ENCODE measurements around the gene COL17A1. TPM values are rescaled to one million over a fixed set of nuclear protein-coding genes. Genes with fewer than 3 reads are reported as not detected.
A peak's percentile ranks its signal among the peaks of the same experiment; 100 is the strongest.

The COL17A1 gene
- polyA plus RNA-seq, 4 donors: 0.49 to 0.65 (median 0.57) TPM

DNA sequence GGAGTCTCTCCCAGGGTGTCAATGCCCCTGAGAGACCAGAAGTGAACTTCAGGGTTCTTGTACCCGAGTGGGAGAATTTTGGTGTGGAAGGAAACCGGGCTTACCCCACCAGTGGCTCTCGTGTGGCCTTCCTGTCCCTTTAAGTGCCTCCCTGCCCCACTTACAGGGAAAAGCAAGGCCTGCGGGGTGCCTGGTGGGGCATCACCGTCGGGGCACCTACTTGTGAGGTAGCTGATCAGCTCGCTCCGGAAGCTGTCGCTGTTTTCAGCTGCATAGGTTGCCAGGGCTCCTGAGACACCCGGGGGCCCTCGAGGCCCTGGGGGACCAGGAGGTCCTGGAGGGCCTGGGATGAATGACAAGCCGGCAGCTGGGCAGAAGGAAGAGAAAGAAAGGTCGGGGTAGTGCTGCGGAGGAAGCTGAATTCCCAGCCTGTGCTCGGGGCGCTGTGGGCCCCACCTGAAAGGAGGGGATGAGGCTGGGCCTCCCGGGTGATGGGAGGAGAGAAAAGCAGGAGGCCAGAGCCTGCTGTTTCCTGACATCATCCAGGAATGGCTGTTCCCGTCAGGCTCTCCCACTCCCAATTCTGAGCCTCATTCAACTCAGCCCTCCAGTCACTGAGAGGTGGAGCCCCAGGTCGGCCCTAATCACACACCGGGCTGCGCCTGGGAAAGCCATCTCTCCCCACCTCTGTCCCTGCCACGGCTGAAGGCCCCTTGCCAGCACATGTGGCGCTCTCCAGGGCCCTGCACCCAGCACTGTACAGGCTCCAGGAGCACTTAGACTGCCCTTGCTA, 51.1 kb downstream of the COL17A1 start:
- DNase-seq (ENCODE audit: low read depth in 4 of 4, low spot score in 3 of 4): no peak

DNA sequence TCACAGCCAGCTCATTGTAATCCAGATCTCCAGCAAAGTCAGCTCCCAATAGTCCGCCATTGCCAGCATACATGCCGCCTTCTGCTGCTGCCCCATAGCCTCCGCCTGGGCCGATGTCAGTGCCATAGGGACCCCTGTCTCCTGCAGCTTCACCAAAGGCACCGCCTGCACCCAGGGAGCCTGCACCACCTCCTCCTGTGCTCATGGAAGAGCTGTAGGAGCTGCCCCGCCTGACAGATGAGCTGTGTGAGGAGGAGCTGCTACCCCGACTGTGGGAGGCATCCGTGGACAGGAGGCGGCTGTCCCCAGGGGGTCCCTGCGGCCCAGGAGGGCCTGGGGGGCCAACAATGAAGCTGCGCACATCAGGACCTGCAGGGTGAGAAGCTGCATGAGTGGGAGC, 51.7 kb downstream of the COL17A1 start:
- DNase-seq (ENCODE audit: low read depth in 4 of 4, low spot score in 3 of 4): no peak

DNA sequence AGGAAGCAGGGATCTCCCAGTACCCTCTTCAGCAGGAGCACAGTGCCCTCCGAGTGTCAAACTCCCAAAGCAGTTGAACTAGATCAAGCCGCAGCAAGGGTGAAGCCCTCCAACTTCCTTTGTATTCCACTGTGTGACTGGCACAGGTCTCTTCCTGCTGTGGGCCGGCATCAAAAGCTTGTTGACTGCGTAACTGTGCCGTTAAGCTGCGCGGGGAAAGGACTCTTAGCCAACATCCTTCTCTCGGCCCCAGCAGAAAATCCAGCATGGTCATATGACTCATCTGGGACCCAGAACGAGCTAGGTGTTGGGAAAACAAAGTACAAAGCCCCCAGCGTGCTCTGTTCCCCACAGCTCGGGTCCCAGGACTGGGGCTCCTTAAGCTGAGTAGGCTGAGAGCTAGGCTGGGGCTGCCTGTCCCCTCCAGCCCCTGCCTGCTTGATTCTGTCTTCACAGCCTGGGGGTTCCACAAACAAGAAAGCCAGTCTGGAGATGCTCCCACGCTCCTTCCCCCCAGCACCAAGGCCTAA, 52.2 kb downstream of the COL17A1 start:
- DNase-seq (ENCODE audit: low read depth in 4 of 4, low spot score in 3 of 4): no peak

DNA sequence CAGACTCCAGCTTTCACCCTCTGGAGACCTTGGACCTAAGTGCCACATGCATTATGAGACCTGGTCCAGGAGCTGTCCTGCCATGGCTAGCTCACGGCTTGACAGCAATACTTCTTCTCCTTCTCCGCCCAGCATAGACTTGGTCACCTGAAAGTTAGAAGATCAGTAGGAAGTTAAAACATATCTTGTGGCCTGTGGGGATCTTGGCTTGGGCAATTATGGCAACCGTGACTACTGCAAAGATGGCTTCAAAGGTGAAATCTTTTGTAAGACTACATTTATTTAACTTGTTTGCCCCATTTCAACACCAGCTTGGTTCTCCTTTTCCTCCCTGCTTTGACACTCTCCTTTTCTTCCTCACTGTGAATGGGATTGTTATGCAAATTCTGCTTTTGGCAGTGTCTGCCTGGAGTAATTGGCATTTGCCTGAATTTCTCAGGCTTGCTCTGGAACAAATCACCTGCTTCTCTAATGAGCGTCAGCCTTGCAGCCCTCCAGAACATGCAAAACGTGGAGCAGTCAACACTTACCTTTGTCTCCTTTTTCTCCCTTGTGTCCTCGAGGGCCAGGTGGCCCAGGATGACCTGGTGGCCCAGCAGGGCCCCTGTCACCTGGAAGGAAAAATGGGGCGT, 53.4 kb downstream of the COL17A1 start:
- DNase-seq (ENCODE audit: low read depth in 4 of 4, low spot score in 3 of 4): no peak

DNA sequence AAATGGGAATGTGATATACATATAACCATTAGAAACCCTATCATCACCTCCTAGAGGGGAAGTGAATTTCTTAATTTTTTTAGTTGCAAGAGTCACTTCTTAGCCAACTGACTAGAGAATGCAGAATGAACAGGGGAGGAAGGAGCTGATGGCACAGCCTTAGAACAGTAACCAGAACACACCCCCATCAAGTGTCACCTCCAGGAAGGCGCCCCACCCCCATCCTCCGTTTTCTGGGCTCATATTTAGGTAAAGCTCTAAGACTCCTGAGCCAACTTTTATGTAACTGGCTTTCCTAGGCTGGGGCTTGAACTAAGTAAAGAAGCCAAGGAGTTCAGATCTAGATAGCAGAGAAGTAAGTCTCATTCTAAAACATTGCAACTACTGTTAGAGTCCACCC, 54.0 kb downstream of the COL17A1 start:
- no peak for DNase-seq (ENCODE audit: low read depth in 4 of 4, low spot score in 3 of 4)

DNA sequence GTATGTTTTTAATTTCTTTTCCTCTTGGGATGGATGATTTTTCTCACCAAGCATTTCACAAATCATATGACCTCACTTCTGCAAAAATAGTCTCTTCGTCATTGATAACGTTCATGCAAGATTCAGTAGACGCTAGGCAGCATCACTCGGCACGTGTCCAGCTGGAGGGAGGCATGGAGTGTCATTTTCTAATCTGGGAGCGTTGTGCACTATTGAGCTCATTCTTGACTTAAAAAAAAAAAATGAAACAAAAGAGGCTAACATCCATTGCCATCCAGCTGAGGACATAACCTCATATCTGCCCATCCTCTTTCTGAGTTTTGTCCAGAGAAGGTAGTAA, 56.2 kb downstream of the COL17A1 start:
- DNase-seq (ENCODE audit: low read depth in 4 of 4, low spot score in 3 of 4): no peak

DNA sequence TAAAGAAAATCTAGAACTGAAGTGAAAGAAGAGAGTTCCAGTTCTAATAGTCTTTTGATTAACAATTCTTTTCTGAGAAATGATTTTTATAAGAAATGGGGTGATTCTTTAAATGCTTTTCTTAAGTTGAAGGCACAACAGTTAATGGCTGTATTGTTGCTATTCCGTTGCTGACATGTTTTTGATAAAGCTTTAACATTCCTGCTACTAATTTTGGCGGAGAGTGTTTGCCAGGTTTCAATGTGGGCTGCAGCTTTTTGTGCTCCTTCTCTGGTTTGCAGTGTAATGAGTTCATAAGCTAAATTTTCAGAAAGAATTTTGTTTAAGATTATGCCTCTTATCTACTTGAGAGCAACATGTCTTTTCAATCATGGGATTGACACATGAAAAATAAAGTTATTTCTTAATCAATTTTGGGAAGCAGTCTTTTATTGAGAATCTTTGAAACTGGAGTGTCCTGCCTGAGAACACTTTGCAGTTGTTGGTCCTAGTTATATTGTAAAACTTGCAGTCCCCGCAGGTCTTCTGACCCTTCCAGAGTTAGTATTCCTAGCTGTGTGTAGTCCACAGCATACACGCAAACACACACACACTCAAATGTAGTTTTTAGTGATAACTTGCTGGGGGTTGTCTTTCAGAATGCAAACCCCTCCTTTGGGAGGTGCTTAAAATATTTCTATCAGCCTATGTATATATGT, 56.7 kb downstream of the COL17A1 start:
- no peak for DNase-seq (ENCODE audit: low read depth in 4 of 4, low spot score in 3 of 4)

DNA sequence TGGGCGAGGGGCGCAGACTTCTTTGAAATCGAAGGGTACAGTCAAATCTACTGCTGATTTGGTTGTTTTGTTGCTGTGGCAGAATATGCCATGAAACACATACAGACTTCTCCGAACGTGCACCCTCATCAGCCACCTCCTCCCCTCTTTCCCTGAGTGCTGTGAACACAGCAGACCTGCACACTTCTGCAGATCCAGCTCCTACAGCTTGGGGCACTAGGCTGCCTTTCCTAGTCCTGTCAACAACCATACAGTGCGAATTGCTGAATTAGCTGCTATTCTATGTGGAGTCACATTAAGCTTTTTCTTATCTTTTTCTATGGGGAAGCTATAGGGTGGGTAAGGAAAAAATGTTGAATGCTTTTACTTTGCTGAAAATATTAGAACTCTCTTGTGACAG, 57.5 kb downstream of the COL17A1 start:
- DNase-seq (ENCODE audit: low read depth in 4 of 4, low spot score in 3 of 4): peak in 1 of 4 donors; percentile 3

DNA sequence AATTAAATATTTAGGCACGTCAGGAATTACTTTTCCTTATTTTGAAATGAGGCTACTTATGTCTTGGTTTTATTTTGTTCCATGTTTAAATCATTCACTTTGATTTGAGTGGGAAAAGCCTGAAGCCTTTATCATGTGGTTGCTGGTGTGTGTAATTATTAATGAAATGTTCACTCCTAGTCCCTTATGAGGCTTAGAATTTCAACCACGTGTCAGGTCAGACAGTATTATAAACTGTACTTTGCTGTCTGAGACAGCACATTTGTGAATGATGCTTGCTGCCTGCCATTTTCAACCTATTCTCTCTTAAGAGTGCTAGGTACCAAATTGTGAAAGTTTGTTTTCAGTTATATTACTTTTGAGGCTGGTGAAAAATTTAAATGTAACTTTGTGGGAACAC, 58.9 kb downstream of the COL17A1 start:
- peak in 2 of 4 donors; percentile 19 to 20 for DNase-seq (ENCODE audit: low read depth in 4 of 4, low spot score in 3 of 4)

DNA sequence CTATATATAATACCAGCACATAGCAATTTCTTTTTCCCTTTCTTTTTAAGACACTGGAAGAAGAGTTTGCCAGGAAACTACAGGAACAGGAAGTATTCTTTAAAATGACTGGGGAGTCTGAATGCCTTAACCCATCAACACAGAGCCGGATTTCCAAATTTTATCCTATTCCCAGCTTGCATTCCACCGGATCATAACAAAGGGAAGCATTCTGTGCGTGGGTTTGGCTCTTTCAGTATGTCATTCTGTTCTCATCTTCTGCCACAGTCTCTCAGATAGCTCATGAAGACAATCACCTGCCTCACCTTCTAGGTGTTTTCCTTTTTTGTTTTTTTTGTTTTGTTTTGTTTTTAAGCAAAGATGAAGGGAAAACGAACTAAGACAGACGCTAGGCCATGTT, 60.2 kb downstream of the COL17A1 start:
- DNase-seq (ENCODE audit: low read depth in 4 of 4, low spot score in 3 of 4): no peak

DNA sequence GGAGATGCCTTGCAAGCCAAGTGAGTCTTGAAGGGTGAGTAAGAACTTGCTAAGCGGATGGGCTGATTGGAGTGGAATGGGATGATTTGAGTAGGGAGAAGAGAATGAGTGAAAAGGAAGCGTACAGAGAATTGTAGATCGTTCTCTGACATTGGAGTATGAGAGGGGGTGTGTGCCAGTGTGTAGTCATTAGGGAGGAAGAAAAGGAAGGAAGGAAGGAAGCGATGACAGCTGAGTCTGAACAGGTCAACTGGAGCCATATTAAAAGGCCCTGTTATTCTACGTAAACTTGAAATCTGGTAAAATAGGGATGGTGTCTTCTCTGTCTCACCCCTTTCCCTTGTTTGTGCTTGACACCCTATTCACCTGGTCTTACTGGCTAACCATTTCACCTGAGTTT, 63.7 kb downstream of the COL17A1 start:
- no peak for DNase-seq (ENCODE audit: low read depth in 4 of 4, low spot score in 3 of 4)

DNA sequence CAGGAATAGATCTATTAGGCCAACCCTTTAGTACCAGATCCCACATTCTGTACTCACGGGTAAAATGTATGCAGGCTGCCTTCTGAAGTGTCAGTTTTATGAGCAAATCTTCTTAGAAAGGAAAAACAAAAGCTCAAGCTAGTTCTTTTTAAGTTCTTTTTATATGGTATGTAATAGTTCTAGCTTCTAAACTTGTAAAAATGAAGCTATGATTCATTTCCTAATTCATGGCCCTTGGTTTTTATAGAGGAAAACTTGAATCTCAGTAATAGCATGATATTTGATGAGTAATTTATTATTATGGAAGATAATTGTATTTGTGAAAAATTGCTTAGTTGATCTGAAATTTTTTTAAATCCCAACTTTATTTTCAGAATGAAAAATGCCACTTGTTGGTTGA, 64.4 kb downstream of the COL17A1 start:
- DNase-seq (ENCODE audit: low read depth in 4 of 4, low spot score in 3 of 4): no peak

DNA sequence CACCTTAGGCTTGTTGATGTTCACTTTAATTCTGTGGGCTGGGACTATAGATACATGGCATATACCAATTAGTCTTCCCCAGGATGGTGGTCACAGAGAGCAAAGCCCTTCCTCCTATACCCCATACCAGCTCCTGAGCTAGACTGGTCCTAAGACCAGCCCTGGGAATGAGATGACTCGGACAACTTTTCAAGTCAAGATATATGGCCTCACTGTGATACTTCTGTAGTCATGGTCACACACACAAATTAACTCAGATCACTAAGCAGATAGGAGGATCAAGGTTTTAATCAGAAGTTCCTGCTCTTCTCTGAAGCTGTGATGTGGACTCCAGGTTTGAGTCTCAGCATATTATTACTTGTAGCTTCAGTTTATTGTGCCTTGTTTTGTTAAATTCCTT, 65.7 kb downstream of the COL17A1 start:
- DNase-seq (ENCODE audit: low read depth in 4 of 4, low spot score in 3 of 4): no peak

DNA sequence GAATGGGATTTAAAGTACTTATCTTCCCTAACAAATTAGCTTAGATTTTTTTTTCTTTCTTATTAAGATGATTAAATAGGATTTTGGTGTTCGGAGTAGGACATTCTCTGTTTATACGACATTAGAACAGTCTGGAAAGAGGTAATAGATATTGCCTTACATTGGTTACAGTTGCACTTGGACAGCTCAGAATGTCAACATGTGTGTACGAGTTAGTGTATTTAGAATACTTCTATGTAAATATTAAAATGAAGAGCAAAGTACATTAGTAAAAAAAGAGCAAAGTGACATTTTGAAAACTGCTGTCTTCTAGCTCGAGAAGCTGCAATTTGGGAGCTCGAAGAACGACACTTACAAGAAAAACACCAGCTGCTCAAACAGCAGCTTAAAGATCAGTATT, 67.2 kb downstream of the COL17A1 start:
- DNase-seq (ENCODE audit: low read depth in 4 of 4, low spot score in 3 of 4): no peak

DNA sequence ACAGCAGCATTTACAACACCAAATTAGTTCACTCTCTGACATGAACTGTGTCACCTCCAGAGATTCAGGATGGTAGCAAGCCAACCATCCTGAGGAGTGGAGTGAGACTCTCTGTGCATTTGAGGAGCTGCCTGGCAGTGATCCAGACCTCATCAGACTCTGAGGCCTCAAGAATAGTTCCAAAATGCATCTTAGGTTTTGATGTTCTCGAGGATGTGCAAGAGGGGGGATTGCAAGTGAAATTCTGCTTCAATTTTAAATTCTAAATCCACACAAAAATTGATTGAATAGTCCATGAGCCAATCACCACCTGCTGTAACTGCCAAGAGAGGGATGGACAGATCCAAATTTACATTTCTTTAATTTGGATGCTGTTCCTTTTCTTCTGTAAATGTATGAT, 69.0 kb downstream of the COL17A1 start:
- DNase-seq (ENCODE audit: low read depth in 4 of 4, low spot score in 3 of 4): no peak

DNA sequence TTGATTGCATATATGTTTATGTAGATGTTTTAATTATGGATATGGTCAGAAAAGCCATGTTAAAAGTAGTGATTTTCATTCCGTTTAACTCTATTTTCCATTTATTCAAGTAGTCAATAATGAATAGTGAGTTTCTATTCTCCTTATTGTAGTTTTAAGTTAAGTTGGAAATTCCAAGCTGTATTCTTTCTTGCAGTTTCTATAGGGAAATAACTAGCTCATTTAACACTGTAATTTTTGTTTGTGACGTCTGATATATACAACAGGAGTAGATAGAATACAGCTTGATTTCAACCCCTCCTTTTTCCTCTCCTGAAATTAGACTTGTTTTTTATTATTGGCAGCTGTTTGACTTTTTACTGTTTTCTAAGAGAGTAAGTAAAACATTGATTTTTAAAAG, 71.5 kb downstream of the COL17A1 start:
- DNase-seq (ENCODE audit: low read depth in 4 of 4, low spot score in 3 of 4): no peak

DNA sequence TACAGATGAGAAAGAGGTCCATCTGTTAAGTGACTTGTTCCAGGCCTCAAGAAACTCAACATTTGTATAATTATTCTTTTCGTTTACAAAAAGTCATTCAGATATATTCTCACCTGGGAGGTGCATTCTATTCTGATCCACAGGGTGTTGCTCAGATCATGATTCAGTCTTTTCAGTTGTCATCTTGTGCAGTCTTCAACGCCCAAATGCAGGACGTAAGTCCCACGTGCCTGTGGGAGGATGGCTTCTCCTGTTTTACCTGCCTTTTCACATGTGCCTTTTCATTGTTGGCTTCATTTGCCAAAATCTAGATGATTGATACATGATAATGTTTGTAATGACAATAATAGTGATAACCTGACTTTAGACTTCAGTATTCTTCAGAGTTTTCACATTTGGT, 72.2 kb downstream of the COL17A1 start:
- DNase-seq (ENCODE audit: low read depth in 4 of 4, low spot score in 3 of 4): no peak

DNA sequence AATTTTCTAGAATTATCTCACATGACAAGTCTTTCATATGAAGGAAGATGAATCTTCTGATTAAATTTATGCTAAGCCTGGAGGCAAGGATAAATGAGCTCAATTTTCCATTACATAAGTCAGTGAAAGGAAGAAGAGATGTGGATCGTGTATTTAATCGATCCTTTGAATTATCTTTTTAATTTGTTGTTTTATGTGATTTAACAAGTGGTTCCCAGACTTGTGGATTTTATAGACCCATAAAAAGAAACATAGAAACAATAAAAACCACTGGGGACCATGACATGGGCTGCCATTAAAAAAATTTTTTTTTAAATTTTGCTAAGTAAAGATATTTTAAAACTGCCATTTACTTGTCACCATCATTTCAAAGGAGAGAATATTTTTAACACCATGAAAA, 73.8 kb downstream of the COL17A1 start:
- no peak for DNase-seq (ENCODE audit: low read depth in 4 of 4, low spot score in 3 of 4)

DNA sequence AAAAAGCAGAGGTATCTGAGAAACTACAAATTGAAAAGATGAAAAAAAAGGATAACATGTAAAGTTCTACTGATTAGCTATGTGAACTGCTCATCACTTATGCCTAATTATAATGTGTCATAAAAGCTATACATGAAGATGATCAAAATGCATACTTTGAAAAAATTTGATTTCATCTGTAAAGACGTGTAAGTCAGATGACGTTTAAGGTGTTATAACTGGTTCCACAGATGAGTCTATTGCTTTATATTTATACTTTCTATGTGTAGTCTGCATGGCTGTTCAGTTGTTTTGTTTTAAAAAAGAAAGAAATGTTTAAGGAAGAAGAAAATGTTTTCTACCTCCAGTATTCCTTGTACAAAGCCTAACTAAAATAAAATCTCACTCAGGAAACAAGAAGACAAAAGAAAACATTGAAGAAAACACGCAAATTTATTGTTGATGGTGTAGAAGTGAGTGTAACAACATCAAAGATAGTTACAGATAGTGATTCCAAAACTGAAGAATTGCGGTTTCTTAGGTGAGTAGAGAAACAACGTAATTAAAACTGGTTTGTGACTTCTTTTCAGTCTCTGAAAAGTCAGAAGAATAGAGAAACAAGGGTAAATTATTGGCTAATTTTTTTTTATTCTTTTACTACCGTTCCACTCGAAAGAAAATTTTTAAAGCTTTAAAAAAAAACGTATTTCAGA, 80.4 kb downstream of the COL17A1 start:
- DNase-seq (ENCODE audit: low read depth in 4 of 4, low spot score in 3 of 4): no peak

DNA sequence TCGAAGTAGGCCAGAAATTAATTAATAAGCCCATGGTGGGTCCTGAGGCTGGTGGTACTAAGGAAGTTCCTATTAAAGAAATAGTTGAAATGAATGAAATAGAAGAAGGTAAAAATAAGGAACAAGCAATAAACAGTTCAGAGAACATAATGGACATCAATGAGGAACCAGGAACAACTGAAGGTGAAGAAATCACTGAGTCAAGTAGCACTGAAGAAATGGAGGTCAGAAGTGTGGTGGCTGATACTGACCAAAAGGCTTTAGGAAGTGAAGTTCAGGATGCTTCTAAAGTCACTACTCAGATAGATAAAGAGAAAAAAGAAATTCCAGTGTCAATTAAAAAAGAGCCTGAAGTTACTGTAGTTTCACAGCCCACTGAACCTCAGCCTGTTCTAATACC, 82.8 kb downstream of the COL17A1 start:
- no peak for DNase-seq (ENCODE audit: low read depth in 4 of 4, low spot score in 3 of 4)

DNA sequence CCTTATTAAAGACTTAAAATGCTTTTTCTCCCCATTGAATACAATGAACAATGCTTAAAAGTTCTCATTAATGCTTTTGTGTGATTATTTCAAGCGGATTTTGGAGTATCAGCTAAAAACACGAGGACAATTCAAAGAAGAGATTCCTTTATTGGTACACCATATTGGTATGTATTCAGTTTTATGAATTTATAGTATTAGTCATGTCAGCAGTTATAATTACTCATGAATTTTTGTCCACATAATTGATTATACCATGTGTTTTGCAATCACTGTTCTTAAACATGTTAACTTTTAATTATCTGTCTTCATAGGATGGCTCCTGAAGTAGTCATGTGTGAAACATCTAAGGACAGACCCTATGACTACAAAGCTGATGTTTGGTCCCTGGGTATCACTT, 86.9 kb downstream of the COL17A1 start:
- DNase-seq (ENCODE audit: low read depth in 4 of 4, low spot score in 3 of 4): no peak

All from left renal pelvis (tissue), 4 donors.